ENCODE measurements around the gene ANGEL2.
"Not testable (repeated sequence)": the region's sequence is repeated elsewhere in the genome, so short reads cannot be mapped to it uniquely, and the experiment has no call there.

ANGEL2 gene

GRCh38 chr1:213019450-213019849 lies 3.8 kb upstream of the ANGEL2 start:
- no peak for DNase-seq (ENCODE audit: low read depth)

GRCh38 chr1:213017447-213018273 lies 2.0 kb upstream of the ANGEL2 start:
- no peak for DNase-seq (ENCODE audit: low read depth)

GRCh38 chr1:213014642-213015041 lies 1.0 kb downstream of the ANGEL2 start:
- DNase-seq (ENCODE audit: low read depth), result no peak

GRCh38 chr1:213008564-213008963 lies 7.1 kb downstream of the ANGEL2 start:
- no peak for DNase-seq (ENCODE audit: low read depth)

- no peak for DNase-seq (ENCODE audit: low read depth)
These were observed 12.4 kb downstream of the ANGEL2 start for GRCh38 chr1:213003256-213003655.

GRCh38 chr1:212994926-212995325 lies 20.7 kb downstream of the ANGEL2 start:
- DNase-seq (ENCODE audit: low read depth), result no peak

GRCh38 chr1:212993960-212994359 lies 21.7 kb downstream of the ANGEL2 start:
- DNase-seq (ENCODE audit: low read depth), result not testable (repeated sequence)

GRCh38 chr1:212990276-212990675 lies 25.4 kb downstream of the ANGEL2 start:
- no peak for DNase-seq (ENCODE audit: low read depth)

GRCh38 chr1:212987702-212988322 lies 27.9 kb downstream of the ANGEL2 start:
- no peak for DNase-seq (ENCODE audit: low read depth)

GRCh38 chr1:212986551-212986950 lies 29.1 kb downstream of the ANGEL2 start:
- DNase-seq (ENCODE audit: low read depth), result no peak

GRCh38 chr1:212984522-212985291 lies 31.0 kb downstream of the ANGEL2 start:
- no peak for DNase-seq (ENCODE audit: low read depth)

- no peak for DNase-seq (ENCODE audit: low read depth)
These were observed 32.2 kb downstream of the ANGEL2 start for GRCh38 chr1:212983482-212983881.

- DNase-seq (ENCODE audit: low read depth), result no peak
These were observed 33.1 kb downstream of the ANGEL2 start for GRCh38 chr1:212982430-212983152.

GRCh38 chr1:212981571-212982328 lies 33.9 kb downstream of the ANGEL2 start:
- no peak for DNase-seq (ENCODE audit: low read depth)

- no peak for DNase-seq (ENCODE audit: low read depth)
These were observed 34.6 kb downstream of the ANGEL2 start for GRCh38 chr1:212981025-212981495.

GRCh38 chr1:212980123-212980785 lies 35.4 kb downstream of the ANGEL2 start:
- no peak for DNase-seq (ENCODE audit: low read depth)

- no peak for DNase-seq (ENCODE audit: low read depth)
These were observed 36.1 kb downstream of the ANGEL2 start for GRCh38 chr1:212979340-212980122.

- no peak for DNase-seq (ENCODE audit: low read depth)
These were observed 37.7 kb downstream of the ANGEL2 start for GRCh38 chr1:212977781-212978645.

- no peak for DNase-seq (ENCODE audit: low read depth)
These were observed 39.1 kb downstream of the ANGEL2 start for GRCh38 chr1:212976586-212976985.
